ENCODE data around the gene TMEM135. TPM values are rescaled to one million over a fixed set of nuclear protein-coding genes. Genes with fewer than 3 reads are reported as not detected.
A peak's percentile ranks its signal among the peaks of the same experiment; 100 is the strongest.
"Not testable (repeated sequence)": the region's sequence is repeated elsewhere in the genome, so short reads cannot be mapped to it uniquely, and the experiment has no call there.

Gene TMEM135
- total RNA-seq, 4 donors from 2014 or later = 17.2 to 69.6 (median 33.0) TPM

DNA sequence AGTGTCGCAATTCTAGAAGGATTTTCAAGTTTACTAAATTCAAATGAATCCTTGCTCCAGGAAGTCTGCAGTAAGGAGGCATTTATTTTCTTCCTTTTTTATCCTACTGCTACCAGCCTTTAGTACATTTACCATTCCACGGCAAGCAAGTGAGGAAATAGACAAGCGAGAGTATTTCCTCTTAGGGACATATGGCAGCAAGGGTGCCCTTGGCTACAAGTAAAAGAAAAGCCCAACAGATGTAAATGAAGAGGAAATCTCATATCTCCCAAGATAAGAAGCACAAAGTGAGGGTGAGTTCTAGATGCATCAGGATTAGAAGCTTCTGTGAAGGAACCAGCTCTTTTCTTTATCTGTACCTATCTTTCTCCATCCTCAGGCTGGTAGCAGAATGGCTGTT is 44.7 kb upstream of the TMEM135 start:
- Histone ChIP-seq H3K27me3 (no peaks in the 10 kb centered on the region), H3K36me3 (no peaks in the 10 kb centered on the region), H3K9me3 (no peaks in the 10 kb centered on the region), H3K27ac (no peak overlapping the region), H3K4me1 (peaks cover 7 to 21% of the 10 kb centered on the region in 2 donors), H3K4me3 (replicated peaks in 1 of 3) (no peak overlapping the region)
- DNase-seq = no peak
- 77 to 82% methylated on average over 3 of the region's 3 CpGs for WGBS, 2 donors
- TF ChIP-seq, protein P1, sequence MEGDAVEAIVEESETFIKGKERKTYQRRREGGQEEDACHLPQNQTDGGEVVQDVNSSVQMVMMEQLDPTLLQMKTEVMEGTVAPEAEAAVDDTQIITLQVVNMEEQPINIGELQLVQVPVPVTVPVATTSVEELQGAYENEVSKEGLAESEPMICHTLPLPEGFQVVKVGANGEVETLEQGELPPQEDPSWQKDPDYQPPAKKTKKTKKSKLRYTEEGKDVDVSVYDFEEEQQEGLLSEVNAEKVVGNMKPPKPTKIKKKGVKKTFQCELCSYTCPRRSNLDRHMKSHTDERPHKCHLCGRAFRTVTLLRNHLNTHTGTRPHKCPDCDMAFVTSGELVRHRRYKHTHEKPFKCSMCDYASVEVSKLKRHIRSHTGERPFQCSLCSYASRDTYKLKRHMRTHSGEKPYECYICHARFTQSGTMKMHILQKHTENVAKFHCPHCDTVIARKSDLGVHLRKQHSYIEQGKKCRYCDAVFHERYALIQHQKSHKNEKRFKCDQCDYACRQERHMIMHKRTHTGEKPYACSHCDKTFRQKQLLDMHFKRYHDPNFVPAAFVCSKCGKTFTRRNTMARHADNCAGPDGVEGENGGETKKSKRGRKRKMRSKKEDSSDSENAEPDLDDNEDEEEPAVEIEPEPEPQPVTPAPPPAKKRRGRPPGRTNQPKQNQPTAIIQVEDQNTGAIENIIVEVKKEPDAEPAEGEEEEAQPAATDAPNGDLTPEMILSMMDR (IDR thresholded peaks at IDR 0.05) = no peak
- TF ChIP-seq POLR2A (IDR thresholded peaks at IDR 0.05) = no peak
- intact Hi-C loops (cut with DNase I) = no loop called here

DNA sequence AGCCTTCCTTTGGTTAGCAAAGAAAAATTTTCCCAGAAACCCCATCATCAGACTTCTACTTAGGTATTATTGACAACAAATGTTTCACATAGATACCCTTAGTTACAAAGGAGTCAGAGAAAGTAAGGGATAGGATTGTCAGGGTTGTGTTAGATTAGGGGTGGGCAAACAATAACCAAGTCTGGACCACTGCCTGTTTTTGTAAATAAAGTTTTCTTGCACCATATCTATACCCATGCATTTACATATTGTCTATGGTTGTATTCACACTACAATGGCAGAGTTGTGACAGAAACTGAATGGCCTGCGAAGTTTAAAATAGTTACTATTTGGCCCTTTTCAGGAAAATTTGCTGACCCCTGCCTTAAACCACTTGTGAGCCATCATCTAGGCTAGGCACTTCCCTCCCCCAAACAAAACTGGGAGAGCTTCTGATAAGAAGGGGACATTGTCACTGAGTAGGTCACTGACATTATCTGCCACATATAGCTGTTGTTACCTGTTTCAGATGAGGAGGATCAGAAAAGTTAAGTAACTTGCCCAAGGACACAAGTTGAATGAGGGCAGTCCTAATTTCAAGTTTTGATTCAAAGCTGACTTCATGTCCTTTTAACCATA is 40.7 kb upstream of the TMEM135 start:
- no peaks in the 10 kb centered on the region for H3K27me3 ChIP-seq
- intact Hi-C loops (cut with DNase I) = no loop called here
- no peak overlapping the region for H3K4me3 ChIP-seq (replicated peaks in 1 of 3)
- H3K9me3 ChIP-seq = no peaks in the 10 kb centered on the region
- 91 to 96% methylated on average over 1 of the region's 1 CpG for WGBS, 2 donors
- H3K36me3 ChIP-seq = no peaks in the 10 kb centered on the region
- peak overlapping the region in 2 of 3 donors; percentile 30 to 35 for H3K27ac ChIP-seq
- TF ChIP-seq, protein P1 (IDR thresholded peaks at IDR 0.05) = no peak
- no peak for TF ChIP-seq POLR2A (IDR thresholded peaks at IDR 0.05)
- DNase-seq = no peak
- peaks cover 27 to 31% of the 10 kb centered on the region in 2 donors for H3K4me1 ChIP-seq

DNA sequence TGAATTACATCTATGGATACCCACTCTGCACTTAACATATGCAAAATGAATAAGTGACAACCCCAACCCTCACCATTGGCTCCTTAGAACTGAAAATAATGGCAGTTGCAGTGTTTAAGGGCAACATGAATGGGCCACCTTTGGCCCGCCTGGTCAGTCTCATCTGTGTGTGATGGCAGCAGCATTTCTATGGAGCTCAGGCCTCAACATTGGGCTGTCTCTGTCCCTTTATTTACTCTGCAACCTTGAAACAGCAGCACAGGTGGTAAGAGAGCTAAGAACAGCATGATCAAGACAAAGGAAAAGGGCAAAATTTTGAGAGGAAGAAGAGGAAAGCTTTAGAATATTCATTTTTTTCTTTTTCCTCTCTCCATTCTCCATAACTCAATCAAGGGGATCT is 38.3 kb upstream of the TMEM135 start:
- H3K27me3 ChIP-seq = no peaks in the 10 kb centered on the region
- no peaks in the 10 kb centered on the region for H3K9me3 ChIP-seq
- 100% methylated on average over 1 of the region's 1 CpG for WGBS, 2 donors
- H3K27ac ChIP-seq = peak overlapping the region; percentile 76 to 92 (median 84)
- DNase-seq = no peak
- no peak overlapping the region for H3K4me3 ChIP-seq (replicated peaks in 1 of 3)
- peaks cover 27 to 31% of the 10 kb centered on the region in 2 donors for H3K4me1 ChIP-seq
- TF ChIP-seq POLR2A (IDR thresholded peaks at IDR 0.05) = no peak
- TF ChIP-seq, protein P1 (IDR thresholded peaks at IDR 0.05) = no peak
- H3K36me3 ChIP-seq = no peaks in the 10 kb centered on the region
- intact Hi-C loops (cut with DNase I) = no loop called here

DNA sequence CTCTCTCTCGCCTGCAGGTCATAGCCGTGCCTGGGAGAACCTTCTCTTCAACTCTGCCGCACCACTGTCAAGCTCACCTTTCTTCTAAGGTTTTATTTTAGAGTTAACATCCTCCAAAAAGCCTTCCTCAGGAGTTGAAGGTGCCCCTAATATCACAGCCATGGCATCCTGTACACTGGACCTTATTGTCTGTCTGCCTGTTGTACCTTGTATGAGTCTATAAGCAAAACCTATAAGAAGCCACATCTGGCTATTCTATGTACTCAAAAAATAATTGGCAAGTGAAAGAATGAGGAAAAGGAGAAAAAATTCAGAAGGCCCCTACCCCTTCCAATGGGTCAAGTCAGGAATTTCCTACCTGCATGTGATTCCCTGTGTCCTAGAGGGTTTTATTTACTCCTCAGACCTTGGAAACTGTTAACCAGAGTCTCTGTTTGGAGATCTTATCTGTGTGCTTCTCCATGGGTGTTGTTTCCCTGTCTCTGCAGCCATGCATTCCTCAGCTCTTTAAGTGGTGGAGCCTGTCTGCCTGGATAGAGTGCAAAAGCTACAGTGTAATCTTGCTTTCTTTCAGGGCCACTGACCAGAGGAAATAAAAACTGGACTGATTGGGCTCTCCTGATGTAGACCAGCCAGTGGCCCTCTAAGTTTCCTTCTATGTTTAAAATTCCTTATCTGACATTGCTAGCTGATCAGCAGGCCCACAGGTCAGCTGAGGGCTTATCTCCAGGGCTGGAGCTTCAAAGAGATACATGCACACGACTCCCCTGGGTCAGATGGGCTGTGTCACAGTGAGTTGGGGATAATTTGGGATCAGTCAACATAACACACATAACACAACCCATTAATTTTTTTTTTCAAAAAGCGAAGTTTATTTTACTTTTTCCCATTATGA is 37.6 kb upstream of the TMEM135 start:
- H3K27me3 ChIP-seq = no peaks in the 10 kb centered on the region
- H3K4me3 ChIP-seq (replicated peaks in 1 of 3) = no peak overlapping the region
- H3K9me3 ChIP-seq = no peaks in the 10 kb centered on the region
- peak; percentile 77 to 78 for DNase-seq
- 38 to 52% methylated on average over 5 of the region's 5 CpGs for WGBS, 2 donors
- peak in 1 of 2 donors; percentile 47 for TF ChIP-seq POLR2A (IDR thresholded peaks at IDR 0.05)
- TF ChIP-seq, protein P1 (IDR thresholded peaks at IDR 0.05) = no peak
- peak overlapping the region; percentile 84 to 92 (median 87) for H3K27ac ChIP-seq
- intact Hi-C loops (cut with DNase I) = no loop called here
- peaks cover 27 to 32% of the 10 kb centered on the region in 2 donors for H3K4me1 ChIP-seq
- H3K36me3 ChIP-seq = no peaks in the 10 kb centered on the region

DNA sequence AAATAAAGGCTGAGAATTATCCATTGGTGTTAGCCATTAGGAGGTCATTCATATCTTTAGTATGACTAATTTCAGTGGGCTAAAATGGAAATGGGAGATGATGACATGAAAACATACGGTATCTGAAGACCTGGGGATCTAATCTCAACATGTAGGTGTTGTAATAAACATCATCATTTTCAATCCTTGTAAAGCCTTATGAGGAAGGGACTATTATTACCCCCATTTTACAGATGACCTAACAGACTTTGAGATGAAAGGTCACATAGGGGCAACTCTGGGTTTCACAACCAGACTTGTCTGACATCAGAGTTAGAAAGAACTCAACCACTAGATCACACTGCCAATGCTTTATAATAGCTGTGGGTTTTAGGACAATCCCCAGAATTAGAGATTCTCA is 34.8 kb upstream of the TMEM135 start:
- no peaks in the 10 kb centered on the region for H3K27me3 ChIP-seq
- no peaks in the 10 kb centered on the region for H3K36me3 ChIP-seq
- H3K4me3 ChIP-seq (replicated peaks in 1 of 3) = no peak overlapping the region
- H3K9me3 ChIP-seq = no peaks in the 10 kb centered on the region
- H3K27ac ChIP-seq = no peak overlapping the region
- H3K4me1 ChIP-seq = peaks cover 20 to 26% of the 10 kb centered on the region in 2 donors
- intact Hi-C loops (cut with DNase I) = no loop called here
- no peak for DNase-seq
- WGBS, 2 donors = 89 to 95% methylated on average over 1 of the region's 1 CpG
- TF ChIP-seq, protein P1 (IDR thresholded peaks at IDR 0.05) = no peak
- TF ChIP-seq POLR2A (IDR thresholded peaks at IDR 0.05) = no peak

DNA sequence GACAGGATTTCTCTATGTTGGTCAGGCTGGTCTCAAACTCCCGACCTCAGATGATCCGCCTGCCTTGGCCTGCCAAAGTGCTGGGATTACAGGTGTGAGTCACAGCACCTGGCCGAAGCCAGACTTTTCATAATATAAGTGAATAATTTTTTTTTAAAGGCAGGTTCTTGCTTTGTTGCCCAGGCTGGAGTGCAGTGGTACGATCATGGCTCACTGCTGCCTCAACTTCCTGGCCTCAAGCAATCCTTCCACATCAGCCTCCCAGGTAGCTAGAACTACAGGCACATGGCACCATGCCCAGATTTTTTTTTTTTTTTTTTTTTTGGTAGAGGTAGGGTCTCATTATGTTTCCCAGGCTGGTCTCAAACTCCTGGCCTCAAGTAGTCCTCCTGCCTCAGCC is 33.5 kb upstream of the TMEM135 start:
- H3K9me3 ChIP-seq; H3K27me3 ChIP-seq; DNase-seq; H3K27ac ChIP-seq; intact Hi-C loops (cut with DNase I); H3K36me3 ChIP-seq; H3K4me3 ChIP-seq (replicated peaks in 1 of 3): not testable (repeated sequence)
- 92 to 95% methylated on average over 4 of the region's 4 CpGs for WGBS, 2 donors
- H3K4me1 ChIP-seq = peaks cover 18 to 22% of the 10 kb centered on the region in 2 donors

All from thyroid gland (tissue), 4 donors.